Left ventricle myocardium inferior (tissue), 1 donor: ENCODE results near the gene ZNF488. TPM values are rescaled to one million over a fixed set of nuclear protein-coding genes. Genes with fewer than 3 reads are reported as not detected.

Experiments used
- DNase-seq: peaks from one replicate; pipeline ENCODE4 v3.0.0-alpha.2; 2020
- H3K27ac ChIP-seq: fragments of 200-600 bp; replicated peaks from 2 replicates; pipeline ENCODE4 v1.8.0; 2021
- H3K27me3 ChIP-seq: fragments of 200-600 bp; 2 replicates; pipeline ENCODE4 v1.8.0; 2021; ENCODE audit warnings: low read depth
- H3K36me3 ChIP-seq: fragments of 200-600 bp; 2 replicates; pipeline ENCODE4 v1.8.0; 2021
- H3K4me1 ChIP-seq: fragments of 200-600 bp; 2 replicates; pipeline ENCODE4 v1.8.0; 2021
- H3K4me3 ChIP-seq: fragments of 200-600 bp; 2 replicates; pipeline ENCODE4 v1.8.0; 2021; ENCODE audit warnings: mild to moderate bottlenecking, moderate library complexity
- H3K9me3 ChIP-seq: fragments of 200-600 bp; replicated peaks from 2 replicates; pipeline ENCODE4 v1.8.0; 2021
- CTCF ChIP-seq: fragments of 200-600 bp; IDR thresholded peaks from 2 replicates; pipeline ENCODE4 v1.8.0; 2021; ENCODE audit warnings: antibody characterized with exemption, mild to moderate bottlenecking, borderline replicate concordance
- intact Hi-C: fragments of 100-400 bp; cut with micrococcal nuclease; formaldehyde crosslinking; loops from one replicate; pipeline ENCODE4 v1.11.0; 2022
- total RNA-seq: library from RNA; stranded (reverse); fragmentation: NEBNext Ultra II Directional; extraction: Animal tissue kit (Norgen Biotek cat#: 25700); gene quantifications from one replicate; pipeline ENCODE4 v1.2.1, GENCODE V29; 2021
- donor health status: DM: no; HTN: yes; CAD: no; lungs with severe emphysema.

Gene ZNF488
- total RNA-seq, 1 donor from 2014 or later, result 0.05 TPM

GRCh38 chr10:47331491-47331890, 52.6 kb downstream of the ZNF488 start:
- Histone ChIP-seq H3K27ac (no peak overlapping the region), H3K4me1 (peaks cover 7% of the 10 kb centered on the region), H3K9me3 (no peaks in the 10 kb centered on the region), H3K4me3 (no peak overlapping the region), H3K36me3 (no peaks in the 10 kb centered on the region), H3K27me3 (peaks cover 14% of the 10 kb centered on the region)
- no peak for DNase-seq
- no peak for TF ChIP-seq CTCF
- intact Hi-C loops, result no loop called here

GRCh38 chr10:47330804-47331203, 53.3 kb downstream of the ZNF488 start:
- intact Hi-C loops, result no loop called here
- Histone ChIP-seq H3K36me3 (no peaks in the 10 kb centered on the region), H3K27ac (no peak overlapping the region), H3K4me3 (no peak overlapping the region), H3K27me3 (peaks cover 17% of the 10 kb centered on the region), H3K9me3 (no peaks in the 10 kb centered on the region), H3K4me1 (peaks cover 13% of the 10 kb centered on the region)
- TF ChIP-seq CTCF, result no peak
- no peak for DNase-seq

GRCh38 chr10:47330366-47330765, 53.7 kb downstream of the ZNF488 start:
- Histone ChIP-seq H3K9me3 (no peaks in the 10 kb centered on the region), H3K36me3 (no peaks in the 10 kb centered on the region), H3K27ac (no peak overlapping the region), H3K4me3 (no peak overlapping the region), H3K4me1 (peaks cover 13% of the 10 kb centered on the region), H3K27me3 (peaks cover 18% of the 10 kb centered on the region)
- no peak for TF ChIP-seq CTCF
- DNase-seq, result no peak
- intact Hi-C loops, result no loop called here

GRCh38 chr10:47329855-47330254, 54.2 kb downstream of the ZNF488 start:
- H3K9me3 ChIP-seq, result no peaks in the 10 kb centered on the region
- intact Hi-C loops, result no loop called here
- no peak overlapping the region for H3K4me3 ChIP-seq
- no peaks in the 10 kb centered on the region for H3K36me3 ChIP-seq
- no peak for TF ChIP-seq CTCF
- peaks cover 13% of the 10 kb centered on the region for H3K4me1 ChIP-seq
- no peak overlapping the region for H3K27ac ChIP-seq
- DNase-seq, result no peak
- peaks cover 23% of the 10 kb centered on the region for H3K27me3 ChIP-seq

- intact Hi-C loops, result no loop called here
- Histone ChIP-seq H3K27me3 (peaks cover 30% of the 10 kb centered on the region), H3K36me3 (no peaks in the 10 kb centered on the region), H3K4me1 (peaks cover 17% of the 10 kb centered on the region), H3K27ac (peak overlapping the region; percentile 54), H3K4me3 (no peak overlapping the region), H3K9me3 (no peaks in the 10 kb centered on the region)
- TF ChIP-seq CTCF, result no peak
- DNase-seq, result no peak
Measured at GRCh38 chr10:47326927-47327330, 57.2 kb downstream of the ZNF488 start.
